NCI-H69 (cell line): ENCODE measurements around the gene MTHFD1.

ENCODE experiments used
- DNase-seq: peaks from one replicate; lab custom pipeline; 2025; lab: John Stamatoyannopoulos, UW

Gene MTHFD1

DNA sequence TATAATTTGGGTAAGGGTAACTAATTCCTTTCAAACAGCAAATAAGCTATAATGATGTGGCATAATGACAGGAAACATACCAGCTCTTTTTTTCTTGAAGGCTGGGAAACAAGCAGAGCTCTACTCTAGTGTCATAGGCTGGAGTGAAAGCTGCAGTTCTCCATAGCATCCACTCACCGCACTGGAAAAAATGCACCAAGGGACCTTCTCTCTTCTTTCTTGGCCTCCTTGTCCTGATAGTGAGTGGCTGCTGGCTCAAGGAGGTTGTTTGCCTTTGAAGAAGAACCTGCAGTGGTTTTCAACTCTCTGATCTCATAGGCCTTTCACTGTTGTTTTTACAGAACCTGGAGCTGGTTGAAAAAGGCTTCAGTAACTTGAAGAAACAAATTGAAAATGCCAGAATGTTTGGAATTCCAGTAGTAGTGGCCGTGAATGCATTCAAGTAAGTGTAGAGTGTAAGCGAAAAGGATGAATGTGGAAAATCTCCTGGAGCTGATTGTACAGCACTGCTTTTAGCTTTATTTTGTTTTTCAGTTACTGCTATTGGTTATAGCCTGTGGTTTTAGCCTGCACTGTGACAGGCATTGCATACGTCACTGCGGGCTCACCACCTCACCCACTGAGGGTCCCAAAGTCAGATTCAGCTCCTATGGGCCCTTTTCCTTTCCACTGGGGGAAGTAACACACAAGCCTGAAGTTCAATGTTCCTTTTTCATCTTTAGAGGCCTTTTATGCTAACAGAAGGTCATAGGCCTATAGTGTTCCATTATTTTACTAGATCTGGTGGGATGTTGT is 59.9 kb downstream of the MTHFD1 start:
- DNase-seq, result no peak

GRCh38 chr14:64450255-64450654 is 62.1 kb downstream of the MTHFD1 start:
- no peak for DNase-seq

- no peak for DNase-seq
Observed at GRCh38 chr14:64454671-64455070, 66.5 kb downstream of the MTHFD1 start.

DNA sequence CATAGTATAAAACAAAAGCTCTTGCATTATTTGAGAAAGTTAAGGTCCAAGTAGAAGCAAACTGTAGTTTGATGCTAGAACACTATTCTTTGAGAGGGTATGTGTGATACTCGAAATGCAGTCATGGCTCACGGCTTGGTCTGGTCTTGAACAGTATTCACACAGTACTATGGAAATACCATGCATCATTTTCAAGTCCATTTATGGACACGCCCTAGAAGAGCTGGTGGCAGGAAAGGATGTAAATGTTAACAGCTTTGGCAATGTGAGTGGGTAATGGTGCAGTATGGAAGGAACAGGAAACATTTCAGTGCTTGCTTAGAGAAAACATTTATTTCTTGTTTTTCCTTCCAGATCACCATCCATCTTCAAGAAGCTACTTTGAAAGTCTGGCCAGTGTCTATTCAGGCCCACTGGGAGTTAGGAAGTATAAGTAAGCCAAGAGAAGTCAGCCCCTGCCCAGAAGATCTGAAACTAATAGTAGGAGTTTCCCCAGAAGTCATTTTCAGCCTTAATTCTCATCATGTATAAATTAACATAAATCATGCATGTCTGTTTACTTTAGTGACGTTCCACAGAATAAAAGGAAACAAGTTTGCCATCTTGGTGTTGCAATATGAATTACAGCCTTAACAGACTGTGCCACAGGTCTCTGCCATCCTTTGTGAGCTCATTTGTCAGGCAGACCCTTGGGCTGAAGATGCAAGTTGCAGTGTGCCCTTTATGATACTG is 71.4 kb downstream of the MTHFD1 start:
- DNase-seq, result peak; percentile 35

GRCh38 chr14:64461221-64461620 is 73.1 kb downstream of the MTHFD1 start:
- no peak for DNase-seq

GRCh38 chr14:64463195-64463594 is 75.0 kb downstream of the MTHFD1 start:
- DNase-seq, result no peak

- no peak for DNase-seq
Observed at GRCh38 chr14:64463873-64464272, 75.7 kb downstream of the MTHFD1 start.

GRCh38 chr14:64464651-64465050 is 76.5 kb downstream of the MTHFD1 start:
- DNase-seq, result peak; percentile 73

DNA sequence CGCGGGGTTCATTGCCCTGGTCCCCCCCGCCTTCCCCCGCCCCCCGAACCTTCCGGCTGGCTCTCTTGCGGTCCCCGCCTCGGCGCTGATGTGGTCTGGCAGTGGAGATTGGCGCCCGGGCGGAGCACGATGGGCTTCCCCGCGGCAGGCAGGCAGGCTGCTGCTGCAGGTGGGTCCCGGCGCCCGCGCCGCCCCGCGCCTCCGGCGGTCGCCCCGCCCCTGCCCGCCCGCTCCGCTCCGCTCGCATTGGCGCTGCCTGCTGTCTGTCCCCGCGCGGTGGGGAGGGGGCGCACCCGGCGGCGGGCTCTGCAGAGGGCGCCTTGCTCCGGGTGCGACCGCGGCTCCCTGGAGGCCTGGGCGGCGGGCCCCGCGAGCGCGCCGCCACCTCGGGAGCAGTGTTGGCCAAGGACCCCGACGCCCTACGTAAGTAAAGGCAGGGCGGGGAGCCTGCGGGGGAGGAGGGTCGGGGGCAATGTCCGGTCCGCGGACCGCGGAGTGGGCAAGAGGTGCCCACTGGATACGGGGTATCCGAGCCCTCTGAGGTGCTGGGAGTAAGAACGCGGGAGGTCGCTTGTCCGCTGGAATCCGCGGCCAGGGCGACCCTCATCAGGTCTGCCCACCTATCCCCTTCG is 77.2 kb downstream of the MTHFD1 start, which contains the start of gene AKAP5:
Gene AKAP5 (plus strand): TSS at position 309 of the 632 bp plus-strand sequence. CDS start 2,896 bp downstream, outside the sequence.
- peak; percentile 95 for DNase-seq

- DNase-seq, result peak; percentile 80
Observed at GRCh38 chr14:64465831-64466554, 77.8 kb downstream of the MTHFD1 start.

GRCh38 chr14:64467101-64467500 is 78.9 kb downstream of the MTHFD1 start:
- DNase-seq, result no peak

- DNase-seq, result no peak
Observed at GRCh38 chr14:64467566-64467965, 79.4 kb downstream of the MTHFD1 start.

- DNase-seq, result no peak
Observed at GRCh38 chr14:64468451-64468850, 80.3 kb downstream of the MTHFD1 start.

DNA sequence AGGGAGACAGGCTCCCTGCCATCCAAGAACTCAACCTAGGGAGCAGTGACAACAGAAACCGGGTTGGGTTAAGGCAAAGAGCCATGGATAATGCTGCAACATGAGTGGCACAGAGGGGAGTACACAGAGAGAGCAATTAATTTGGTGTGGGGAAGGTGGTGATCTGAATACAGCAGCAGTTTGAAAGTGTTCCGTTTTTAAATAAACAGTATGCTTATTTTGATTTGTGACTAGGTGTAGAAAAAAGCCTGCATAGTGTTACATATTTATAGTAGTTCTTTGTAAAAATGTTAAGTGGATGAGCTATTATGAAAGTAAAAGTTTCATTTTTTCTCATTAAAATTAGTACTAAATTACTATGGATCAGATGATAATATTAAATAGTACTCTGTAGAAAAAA is 85.9 kb downstream of the MTHFD1 start:
- DNase-seq, result peak; percentile 63

- DNase-seq, result no peak
Observed at GRCh38 chr14:64474698-64475097, 86.5 kb downstream of the MTHFD1 start.

- DNase-seq, result no peak
Observed at GRCh38 chr14:64475585-64476273, 87.6 kb downstream of the MTHFD1 start.

DNA sequence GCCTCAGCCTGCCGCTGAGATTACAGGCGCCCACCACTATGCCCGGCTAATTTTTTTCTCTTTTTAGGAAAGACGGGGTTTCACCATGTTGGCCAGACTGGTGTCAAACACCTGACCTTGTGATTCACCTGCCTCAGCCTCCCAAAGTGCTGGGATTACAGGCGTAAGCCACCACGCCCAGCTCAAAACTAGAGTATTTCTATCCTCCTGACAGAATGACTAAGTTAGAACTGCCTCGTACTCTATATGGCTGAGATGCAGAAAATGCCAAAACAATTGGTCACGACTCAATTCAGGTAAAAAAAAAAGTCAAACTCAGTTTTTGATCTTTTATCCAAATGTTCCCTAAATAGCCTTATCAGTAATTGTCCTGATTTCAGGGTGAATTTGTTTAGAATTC is 88.3 kb downstream of the MTHFD1 start:
- no peak for DNase-seq

DNA sequence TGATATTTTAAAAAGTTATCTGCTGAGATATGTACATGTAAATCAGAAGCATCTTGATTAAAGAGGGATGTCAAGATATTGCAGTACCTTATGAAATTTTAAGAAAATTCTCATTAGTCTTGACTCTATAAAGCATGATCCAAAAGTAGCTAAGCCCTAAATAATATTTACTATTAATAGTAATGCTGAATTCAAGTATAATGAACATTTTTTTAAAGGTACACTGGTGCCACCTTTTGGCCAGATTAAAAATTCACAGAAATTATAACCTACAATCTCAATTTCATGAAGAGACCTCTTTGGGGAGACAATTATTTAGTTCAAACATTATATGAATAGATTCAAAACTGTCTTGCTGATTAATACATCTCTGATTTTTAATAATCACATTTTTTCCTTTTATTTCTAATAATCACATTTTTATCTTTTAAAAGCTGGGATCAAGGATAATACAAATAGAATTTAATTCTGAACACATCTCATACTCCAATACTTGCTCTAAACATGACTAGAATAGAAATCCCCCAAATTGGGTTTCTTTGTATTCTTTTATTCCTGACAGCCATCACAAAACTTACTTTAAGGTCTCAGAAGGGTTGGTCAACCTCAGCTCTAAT is 90.6 kb downstream of the MTHFD1 start:
- peak; percentile 40 for DNase-seq

DNA sequence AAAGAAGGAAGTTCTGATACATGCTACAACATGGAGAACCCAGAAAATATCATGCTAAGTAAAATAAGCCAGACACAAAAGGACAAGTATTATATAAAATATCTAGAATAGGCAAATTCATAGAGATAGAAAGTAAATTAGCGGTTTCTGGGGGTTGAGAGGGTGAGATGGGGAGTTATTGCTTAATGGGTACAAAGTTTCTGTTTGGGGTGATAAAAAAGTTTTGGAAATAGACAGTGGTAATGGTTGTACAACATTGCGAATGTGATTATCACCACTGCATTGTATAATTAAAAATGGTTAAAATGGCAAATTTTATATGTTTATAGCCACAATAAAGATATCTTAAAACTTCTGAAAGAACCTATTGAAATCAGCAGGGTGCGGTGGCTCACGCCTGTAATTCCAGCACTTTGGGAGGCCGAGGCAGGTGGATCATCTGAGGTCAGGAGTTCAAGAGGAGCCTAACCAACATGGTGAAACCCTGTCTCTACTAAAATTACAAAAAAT is 100.5 kb downstream of the MTHFD1 start:
- no peak for DNase-seq

DNA sequence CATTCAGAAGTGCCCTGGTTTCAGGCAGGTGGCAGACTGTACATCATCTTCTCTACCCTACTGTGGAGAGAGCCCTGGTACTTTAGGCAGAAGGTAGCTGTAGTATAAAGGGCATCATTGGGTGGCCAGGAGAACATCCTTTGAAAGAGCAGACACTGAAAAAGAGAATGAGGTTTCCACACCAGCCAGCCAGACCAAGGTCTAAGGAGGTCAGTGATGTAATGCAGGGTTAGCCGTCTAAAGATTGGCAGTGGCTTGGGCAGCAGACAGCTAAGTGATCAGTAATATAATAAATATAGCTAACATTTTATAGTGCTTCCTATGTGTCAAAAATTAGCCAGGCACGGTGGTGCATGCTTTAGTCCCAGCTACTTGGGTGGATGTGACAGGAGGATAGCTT is 103.5 kb downstream of the MTHFD1 start:
- no peak for DNase-seq

- DNase-seq, result no peak
Observed at GRCh38 chr14:64493455-64493854, 105.3 kb downstream of the MTHFD1 start.
